Neural cell (in vitro differentiated cells): ENCODE data around the gene ARHGEF1. TPM values are rescaled to one million over a fixed set of nuclear protein-coding genes. Genes with fewer than 3 reads are reported as not detected.

Experiments used
- H2AFZ ChIP-seq: fragments of 200-600, 300-800 bp; sonication (generic), shearing (Covaris generic); 2 replicates; pipeline ENCODE4 v1.6.0; 2014; ENCODE audit warnings: low read depth, mild to moderate bottlenecking, antibody characterized with exemption, low read length, moderate library complexity
- H3F3A ChIP-seq: fragments of 200-600 bp; shearing (Covaris generic); 2 replicates; pipeline ENCODE4 v1.6.1; 2016; ENCODE audit warnings: mild to moderate bottlenecking, moderate library complexity, mixed read lengths, antibody characterized with exemption, low read length; ENCODE audit not compliant: insufficient read depth, poor library complexity, severe bottlenecking
- H3K27ac ChIP-seq: fragments of 200-600, 300-800 bp; sonication (generic), shearing (Covaris generic); 2 replicates; pipeline ENCODE4 v1.5.1; 2014; ENCODE audit warnings: mild to moderate bottlenecking, low read length, moderate library complexity
- H3K27me3 ChIP-seq: fragments of 300-800, 200-600 bp; sonication (generic), shearing (Covaris generic); 2 replicates; pipeline ENCODE4 v1.6.0; 2014; ENCODE audit warnings: mild to moderate bottlenecking, low read depth, low read length, moderate library complexity; ENCODE audit not compliant: insufficient read depth
- H3K36me3 ChIP-seq: fragments of 300-800, 200-600 bp; sonication (generic), shearing (Covaris generic); 2 replicates; pipeline ENCODE4 v1.5.1; 2014; ENCODE audit warnings: mild to moderate bottlenecking, antibody characterized with exemption, low read length, moderate library complexity; ENCODE audit not compliant: insufficient read depth
- H3K4me2 ChIP-seq: fragments of 300-800, 200-600 bp; sonication (generic), shearing (Covaris generic); 2 replicates; pipeline ENCODE4 v1.6.0; 2014; ENCODE audit warnings: mild to moderate bottlenecking, low read length
- H3K4me3 ChIP-seq: fragments of 300-800, 200-600 bp; sonication (generic), shearing (Covaris generic); 2 replicates; pipeline ENCODE4 v1.5.1; 2014; ENCODE audit warnings: mild to moderate bottlenecking, low read length, moderate library complexity
- H3K79me2 ChIP-seq: fragments of 200-600 bp; shearing (Covaris generic); replicated peaks from 2 replicates; pipeline ENCODE4 v1.6.0; 2014; ENCODE audit warnings: mild to moderate bottlenecking, low read length, moderate library complexity; ENCODE audit not compliant: insufficient read depth
- H3K9ac ChIP-seq: fragments of 300-800, 200-600 bp; sonication (generic), shearing (Covaris generic); 2 replicates; pipeline ENCODE4 v1.6.1; 2016; ENCODE audit warnings: mild to moderate bottlenecking, low read length, mixed read lengths
- H3K9me2 ChIP-seq: fragments of 200-600 bp; shearing (Covaris generic); 2 replicates; pipeline ENCODE4 v1.6.1; 2016; ENCODE audit warnings: mild to moderate bottlenecking, low read length, mixed read lengths; ENCODE audit not compliant: insufficient read depth
- H3K9me3 ChIP-seq: fragments of 200-600, 300-800 bp; sonication (generic), shearing (Covaris generic); 2 replicates; pipeline ENCODE4 v1.6.1; 2016; ENCODE audit warnings: mild to moderate bottlenecking, mixed run types, low read length, moderate library complexity, mixed read lengths
- H4K20me1 ChIP-seq: fragments of 200-600 bp; shearing (Covaris generic); 2 replicates; pipeline ENCODE4 v1.6.1; 2016; ENCODE audit warnings: mild to moderate bottlenecking, mixed run types; ENCODE audit not compliant: insufficient read depth
- CTCF ChIP-seq: fragments of 450-650 bp; IDR thresholded peaks from 2 replicates; pipeline ENCODE4 v1.5.1; 2014; ENCODE audit warnings: antibody characterized with exemption, mild to moderate bottlenecking, moderate library complexity; ENCODE audit not compliant: poor library complexity, severe bottlenecking
- EP300 ChIP-seq: fragments of 450-650 bp; conservative IDR thresholded peaks from 2 replicates; pipeline ENCODE4 v1.6.1; 2014; ENCODE audit warnings: antibody characterized with exemption, mild to moderate bottlenecking, moderate library complexity; ENCODE audit not compliant: poor library complexity, severe bottlenecking
- EZH2 ChIP-seq: fragments of 200-600, 300-800 bp; shearing (Covaris generic), sonication (generic); IDR thresholded peaks from 2 replicates; pipeline ENCODE4 v1.6.1; 2014; ENCODE audit warnings: antibody characterized with exemption, low read length, borderline replicate concordance, mild to moderate bottlenecking; ENCODE audit not compliant: insufficient read depth, poor library complexity, severe bottlenecking
- MXI1 ChIP-seq: fragments of 450-650 bp; conservative IDR thresholded peaks from 2 replicates; pipeline ENCODE4 v1.6.1; 2014; ENCODE audit warnings: antibody characterized with exemption, mild to moderate bottlenecking; ENCODE audit not compliant: poor library complexity, severe bottlenecking
- POLR2AphosphoS5 ChIP-seq: IDR thresholded peaks from 2 replicates; pipeline ENCODE4 v1.6.1; 2012
- RAD21 ChIP-seq: fragments of 450-650 bp; conservative IDR thresholded peaks from 2 replicates; pipeline ENCODE4 v1.6.1; 2014; ENCODE audit warnings: antibody characterized with exemption, mild to moderate bottlenecking, moderate library complexity
- REST ChIP-seq: IDR thresholded peaks from 2 replicates; pipeline ENCODE4 v1.6.1; 2012; ENCODE audit warnings: borderline replicate concordance
- SMC3 ChIP-seq: fragments of 450-650 bp; conservative IDR thresholded peaks from 2 replicates; pipeline ENCODE4 v1.6.1; 2014; ENCODE audit warnings: antibody characterized with exemption, mild to moderate bottlenecking, moderate library complexity; ENCODE audit not compliant: poor library complexity
- TAF1 ChIP-seq: IDR thresholded peaks from 2 replicates; pipeline ENCODE4 v1.6.1; 2012; ENCODE audit warnings: low read depth
- polyA plus RNA-seq: library from polyadenylated mRNA; depleted of rRNA; stranded (reverse); fragments of >200 nt; gene quantifications from 2 replicates; pipeline ENCODE4 v1.2.3, GENCODE V29; 2014

ARHGEF1 gene
- polyA plus RNA-seq, 1 donor from 2014 or later, result 12.0 TPM

GRCh38 chr19:41923045-41923788 is 40.2 kb downstream of the ARHGEF1 start:
- Histone ChIP-seq H2AFZ (no peak overlapping the region), H3F3A (no peaks in the 10 kb centered on the region), H3K79me2 (no peaks in the 10 kb centered on the region), H3K9ac (no peak overlapping the region), H4K20me1 (no peaks in the 10 kb centered on the region), H3K4me3 (no peak overlapping the region), H3K27me3 (peaks cover 86% of the 10 kb centered on the region), H3K9me3 (no peaks in the 10 kb centered on the region), H3K27ac (no peak overlapping the region), H3K4me2 (no peak overlapping the region), H3K9me2 (no peaks in the 10 kb centered on the region), H3K36me3 (no peaks in the 10 kb centered on the region)
- no peak for TF ChIP-seq POLR2AphosphoS5
- TF ChIP-seq SMC3, result no peak
- TF ChIP-seq TAF1, result no peak
- TF ChIP-seq REST, result no peak
- no peak for TF ChIP-seq RAD21
- no peak for TF ChIP-seq EP300
- no peak for TF ChIP-seq CTCF
- TF ChIP-seq EZH2, result no peak
- TF ChIP-seq MXI1, result no peak

- H3K9ac ChIP-seq, result no peak overlapping the region
- H3K9me2 ChIP-seq, result no peaks in the 10 kb centered on the region
- no peak overlapping the region for H3K4me2 ChIP-seq
- no peaks in the 10 kb centered on the region for H3K36me3 ChIP-seq
- no peak overlapping the region for H3K27ac ChIP-seq
- H2AFZ ChIP-seq, result no peak overlapping the region
- H3F3A ChIP-seq, result no peaks in the 10 kb centered on the region
- peaks cover 89% of the 10 kb centered on the region for H3K27me3 ChIP-seq
- no peak overlapping the region for H3K4me3 ChIP-seq
- no peaks in the 10 kb centered on the region for H3K79me2 ChIP-seq
- H4K20me1 ChIP-seq, result no peaks in the 10 kb centered on the region
- no peaks in the 10 kb centered on the region for H3K9me3 ChIP-seq
- TF ChIP-seq CTCF, result no peak
- no peak for TF ChIP-seq SMC3
- no peak for TF ChIP-seq TAF1
- no peak for TF ChIP-seq RAD21
- TF ChIP-seq EZH2, result no peak
- no peak for TF ChIP-seq MXI1
- no peak for TF ChIP-seq REST
- no peak for TF ChIP-seq POLR2AphosphoS5
- no peak for TF ChIP-seq EP300
Observed at GRCh38 chr19:41924151-41925145, 41.5 kb downstream of the ARHGEF1 start.
